GM18519 (cell line): ENCODE data around the gene PLA2G1B.
"Not testable (repeated sequence)": the region's sequence is repeated elsewhere in the genome, so short reads cannot be mapped to it uniquely, and the experiment has no call there.

ENCODE experiments used
- ATAC-seq: cut with Tn5 transposase; IDR thresholded peaks from one replicate; pipeline ENCODE4 v1.9.1; 2021; ENCODE audit warnings: mild to moderate bottlenecking, moderate library complexity; ENCODE audit not compliant: unreplicated experiment, low FRiP score

PLA2G1B gene

GRCh38 chr12:120361506-120362208 is 34.1 kb upstream of the PLA2G1B start:
- ATAC-seq, result no peak

- ATAC-seq, result no peak
Observed at GRCh38 chr12:120359128-120359527, 31.5 kb upstream of the PLA2G1B start.

- no peak for ATAC-seq
Observed at GRCh38 chr12:120358412-120359100, 31.0 kb upstream of the PLA2G1B start.

GRCh38 chr12:120357104-120357503 is 29.5 kb upstream of the PLA2G1B start:
- ATAC-seq, result no peak

GRCh38 chr12:120356567-120357030 is 29.0 kb upstream of the PLA2G1B start:
- no peak for ATAC-seq

GRCh38 chr12:120353556-120354317 is 26.2 kb upstream of the PLA2G1B start:
- ATAC-seq, result no peak

GRCh38 chr12:120353136-120353535 is 25.6 kb upstream of the PLA2G1B start:
- ATAC-seq, result no peak

- no peak for ATAC-seq
Observed at GRCh38 chr12:120352117-120352516, 24.5 kb upstream of the PLA2G1B start.

GRCh38 chr12:120350576-120351350 is 23.2 kb upstream of the PLA2G1B start:
- no peak for ATAC-seq

GRCh38 chr12:120347766-120348165 is 20.2 kb upstream of the PLA2G1B start:
- ATAC-seq, result no peak

GRCh38 chr12:120346681-120347080 is 19.1 kb upstream of the PLA2G1B start:
- no peak for ATAC-seq

GRCh38 chr12:120346031-120346430 is 18.5 kb upstream of the PLA2G1B start:
- ATAC-seq, result no peak

GRCh38 chr12:120343692-120344091 is 16.1 kb upstream of the PLA2G1B start:
- no peak for ATAC-seq

GRCh38 chr12:120343039-120343537 is 15.5 kb upstream of the PLA2G1B start:
- ATAC-seq, result no peak

- ATAC-seq, result no peak
Observed at GRCh38 chr12:120342175-120343038, 14.8 kb upstream of the PLA2G1B start.

- ATAC-seq, result no peak
Observed at GRCh38 chr12:120339256-120339655, 11.7 kb upstream of the PLA2G1B start.

GRCh38 chr12:120337730-120338129 is 10.2 kb upstream of the PLA2G1B start:
- ATAC-seq, result no peak

GRCh38 chr12:120336392-120336791 is 8.8 kb upstream of the PLA2G1B start:
- not testable (repeated sequence) for ATAC-seq

- not testable (repeated sequence) for ATAC-seq
Observed at GRCh38 chr12:120335447-120335846, 7.9 kb upstream of the PLA2G1B start.
